Head of caudate nucleus (tissue), 42 donors: ENCODE measurements around the gene DCAF6.

Experiments used
- DNase-seq, 42 donors: peaks; one replicate each; pipeline versions ENCODE4 v3.0.0 to v3.0.0-alpha.2; 2020 to 2021; ENCODE audit warnings: mixed read lengths in 7 of 42
- intact Hi-C: fragments of 100-400 bp; cut with DNase I; formaldehyde crosslinking; loops from one replicate; pipeline ENCODE4 v1.15.0; 2022

Gene DCAF6

DNA sequence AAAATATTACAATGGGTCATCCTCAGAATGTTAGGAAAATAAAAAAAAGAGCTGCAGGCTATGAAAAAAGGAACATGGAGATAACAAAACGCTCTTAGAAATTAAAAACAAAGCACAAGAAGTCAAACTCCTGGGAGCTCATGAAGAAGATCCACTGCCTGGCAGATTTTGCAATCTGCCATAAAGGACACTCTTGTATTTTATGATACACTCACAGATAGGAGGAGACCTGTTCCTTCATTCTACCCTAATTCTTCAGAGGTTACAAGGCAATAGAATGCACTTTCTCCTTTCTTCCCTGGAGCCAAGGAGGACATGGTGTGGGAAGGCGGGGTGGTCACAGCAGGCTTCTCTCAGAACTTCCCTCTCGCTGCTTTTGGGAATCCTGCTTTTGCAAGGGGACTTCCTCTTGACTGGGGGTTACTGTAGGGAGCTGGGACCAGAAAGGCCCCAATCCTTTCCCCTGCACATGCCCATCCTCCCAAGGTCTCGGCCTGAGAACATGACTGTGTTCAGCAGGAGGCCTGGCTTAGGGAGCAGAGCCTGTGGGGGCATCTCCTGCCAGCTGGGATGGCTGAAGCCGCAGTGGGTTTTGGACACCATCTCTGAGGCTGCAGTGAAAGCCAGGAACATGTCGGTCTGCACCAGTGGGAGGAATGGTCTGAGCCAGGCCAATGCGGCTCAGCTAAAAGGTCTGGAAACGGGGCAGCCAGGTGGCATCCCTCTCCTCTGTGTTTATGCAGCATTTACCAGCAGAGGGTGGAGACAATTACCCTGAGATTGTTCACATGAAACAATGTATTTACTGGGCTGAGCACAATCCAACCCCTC, 155.5 kb downstream of the DCAF6 start:
- peak in 2 of 42 donors; percentile 11 to 17 for DNase-seq

DNA sequence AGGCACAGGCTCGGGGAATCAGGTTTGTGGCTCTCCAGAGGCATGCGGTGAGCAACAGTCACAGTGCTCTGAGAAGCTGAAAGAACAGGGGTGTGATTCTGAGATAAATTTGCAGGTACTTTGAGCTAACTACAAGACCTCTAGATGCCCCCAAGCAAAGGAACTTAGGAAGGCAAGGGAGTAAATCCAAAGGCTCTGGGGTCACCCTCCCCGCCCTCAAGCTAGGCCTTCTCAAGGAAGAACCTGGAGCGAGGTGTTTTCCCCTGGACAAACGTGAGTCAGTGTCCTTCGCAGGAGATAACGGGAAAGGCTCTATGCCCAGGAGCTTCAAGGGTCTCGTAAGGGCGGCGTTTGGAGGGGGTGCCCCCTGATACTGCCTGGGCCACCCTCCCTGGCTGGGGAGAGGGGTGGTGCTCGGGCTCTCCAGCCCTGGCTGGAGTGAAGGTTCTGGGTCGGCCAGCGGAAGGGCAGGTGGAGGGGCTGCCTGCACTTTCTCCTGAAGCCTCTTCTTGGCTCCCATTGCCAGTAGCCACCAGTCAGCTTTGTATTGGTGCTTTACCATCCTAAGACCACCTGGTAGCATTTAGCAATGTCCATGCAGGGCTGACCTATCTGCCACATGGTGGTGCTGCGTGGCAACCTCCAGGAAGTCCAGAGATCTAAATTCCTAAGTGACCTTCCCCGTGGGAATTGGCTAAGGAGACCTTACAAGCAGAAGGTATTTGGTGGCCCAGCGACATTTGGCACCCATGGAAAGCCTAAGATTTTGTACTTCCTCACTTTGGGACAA, 156.3 kb downstream of the DCAF6 start:
- peak in 1 of 42 donors; percentile 8 for DNase-seq
- intact Hi-C loops = no loop called here

More for the DNA sequence above, 155.5 kb downstream of the DCAF6 start:
- intact Hi-C loops = no loop called here

DNA sequence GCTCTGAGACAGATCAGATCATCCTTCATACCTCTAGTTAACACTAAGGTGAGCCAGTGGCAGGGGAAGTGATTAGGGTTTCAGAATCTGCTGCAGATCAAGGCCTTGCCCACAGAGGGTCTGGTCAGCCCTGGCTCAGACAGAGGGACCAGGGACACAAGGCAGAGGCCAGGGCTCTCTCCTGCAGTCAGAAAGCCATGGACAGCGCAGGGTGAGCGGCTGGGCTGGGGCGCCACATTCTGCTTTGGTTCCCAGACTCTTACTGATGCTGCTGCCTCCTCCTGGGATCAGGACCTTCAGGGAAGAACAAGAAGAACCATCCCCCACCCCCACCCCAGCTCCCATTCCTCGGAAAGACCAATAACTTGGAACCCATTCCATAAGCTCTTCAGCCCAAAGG, 157.1 kb downstream of the DCAF6 start:
- intact Hi-C loops = no loop called here

DNA sequence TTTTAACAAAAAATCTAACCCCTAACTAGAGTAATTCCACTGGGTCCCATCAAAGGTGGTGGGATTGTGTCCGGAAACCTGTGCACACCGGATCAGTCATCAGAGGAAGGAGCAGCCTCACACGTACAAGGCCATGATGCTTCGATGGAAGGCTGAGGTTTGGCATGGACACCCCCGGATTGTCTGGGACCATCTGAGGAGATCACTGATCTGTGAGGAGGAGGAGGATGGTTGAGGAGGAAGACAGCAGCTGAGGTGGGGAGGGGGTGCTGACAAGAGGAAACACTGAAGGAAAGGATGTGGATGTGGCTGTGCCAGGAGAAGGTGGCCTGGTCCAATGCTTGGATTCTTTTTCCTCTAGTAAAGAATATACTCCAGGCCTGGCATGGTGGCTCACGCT, 159.0 kb downstream of the DCAF6 start:
- no peak for DNase-seq
- intact Hi-C loops = no loop called here

More for the DNA sequence above, 157.1 kb downstream of the DCAF6 start:
- DNase-seq = no peak

DNA sequence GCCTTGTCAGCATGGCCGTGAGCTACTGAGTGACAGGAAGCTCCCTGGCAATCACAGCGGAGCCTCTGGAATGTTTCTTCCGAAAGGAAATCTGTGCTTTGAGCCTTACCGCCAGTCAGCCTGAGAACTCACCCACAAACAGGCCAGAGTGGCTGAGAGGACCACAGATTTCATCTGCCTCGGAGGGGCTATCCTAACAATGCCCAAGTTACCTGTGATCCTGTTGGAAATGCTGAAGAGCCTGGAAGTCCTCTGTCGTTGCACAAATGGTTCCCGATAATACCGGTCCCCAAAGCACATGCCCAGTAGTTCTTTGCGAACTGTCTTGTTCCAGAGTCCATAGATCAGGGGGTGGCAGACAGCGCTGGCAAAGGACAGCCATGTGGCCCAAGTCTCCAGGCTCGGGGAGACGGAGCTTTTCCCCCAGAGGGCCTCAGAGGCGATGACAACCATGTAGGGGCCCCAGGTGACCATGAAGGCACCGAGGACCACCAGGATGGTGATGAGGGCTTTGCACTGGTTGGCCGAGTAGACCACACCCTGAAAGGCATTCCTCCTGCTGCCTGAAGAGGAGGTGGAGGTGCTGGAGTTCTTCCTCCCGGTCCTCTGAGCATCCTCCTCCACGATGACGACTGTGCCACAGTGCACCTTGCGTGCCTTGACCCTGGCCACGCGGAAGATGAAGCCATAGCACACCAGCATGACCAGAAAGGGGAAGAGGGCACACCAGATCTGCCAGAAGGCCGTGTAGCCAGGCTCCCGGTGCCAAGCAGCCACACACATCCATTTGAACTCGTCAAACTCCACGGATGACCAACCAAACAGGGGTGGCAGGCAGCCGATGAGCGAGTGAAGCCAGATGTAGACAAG, 160.0 kb downstream of the DCAF6 start:
- intact Hi-C loops = no loop called here
- DNase-seq = no peak

DNA sequence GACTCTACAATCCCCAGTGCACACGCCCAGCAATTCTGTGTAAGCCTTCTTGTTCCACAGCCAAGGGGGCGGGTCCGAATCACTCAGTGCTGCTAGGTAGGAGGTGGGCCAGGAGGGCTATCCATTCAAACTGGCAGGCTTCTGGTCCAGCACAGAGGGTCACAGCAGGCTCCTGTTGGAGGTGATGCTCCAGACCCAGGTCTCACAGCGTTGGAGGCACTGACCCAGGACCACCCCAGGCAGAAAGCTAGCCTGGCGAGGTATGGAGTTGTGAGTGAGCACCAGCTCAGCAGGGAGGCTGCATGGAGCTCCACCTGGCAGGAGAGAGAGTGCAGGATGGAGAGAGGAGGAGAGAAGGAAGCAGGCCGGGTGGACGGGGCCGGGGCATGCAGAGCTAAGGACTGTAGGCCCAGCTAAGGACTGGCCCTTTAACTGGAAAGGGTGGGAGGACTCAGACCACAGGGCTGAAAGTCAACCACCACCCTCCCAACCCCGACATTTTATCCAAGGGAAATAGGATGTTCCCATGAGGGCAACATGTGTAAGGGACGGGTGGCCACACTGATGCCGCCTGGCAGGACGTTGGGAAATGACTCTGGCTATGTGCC, 161.5 kb downstream of the DCAF6 start:
- peak in 1 of 42 donors; percentile 27 for DNase-seq
- intact Hi-C loops = no loop called here

DNA sequence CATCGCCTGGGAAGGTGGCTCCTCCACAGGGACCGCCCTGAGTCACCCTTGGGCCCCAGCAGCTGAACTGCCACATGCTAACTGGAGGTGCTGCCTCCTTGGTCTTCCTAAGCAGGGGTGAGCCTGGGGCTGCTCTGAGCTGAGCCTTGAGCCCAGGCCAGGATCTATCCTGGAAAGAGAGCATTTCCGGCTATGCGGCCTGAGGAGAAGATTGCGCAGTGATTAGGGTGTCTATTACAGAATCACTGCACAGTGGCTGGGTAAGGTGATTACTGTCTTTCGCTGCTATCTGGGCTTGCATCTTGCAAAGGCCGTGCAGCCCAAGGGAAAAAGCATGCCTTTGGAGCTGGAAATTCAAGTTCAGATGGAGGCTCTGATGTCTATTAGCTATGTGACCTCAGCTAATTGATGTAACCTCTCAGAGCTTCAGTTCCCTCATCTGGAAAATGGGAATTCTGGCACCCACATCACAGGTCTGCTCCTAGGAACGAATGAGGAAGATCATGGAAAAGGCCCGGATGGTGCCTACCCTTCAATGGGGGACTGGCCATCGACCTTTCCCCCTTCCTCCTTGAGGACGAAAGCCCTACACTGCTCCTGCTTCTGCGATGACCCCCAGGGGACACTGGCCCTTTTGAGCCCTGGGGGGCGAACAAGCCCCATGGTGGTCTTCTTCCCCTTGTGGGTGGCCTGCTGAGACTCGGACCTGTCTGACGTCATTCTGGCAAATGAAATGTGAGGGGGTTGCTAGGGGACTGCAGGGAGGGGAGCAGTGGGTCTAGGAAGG, 162.2 kb downstream of the DCAF6 start:
- intact Hi-C loops = no loop called here
- DNase-seq = no peak

DNA sequence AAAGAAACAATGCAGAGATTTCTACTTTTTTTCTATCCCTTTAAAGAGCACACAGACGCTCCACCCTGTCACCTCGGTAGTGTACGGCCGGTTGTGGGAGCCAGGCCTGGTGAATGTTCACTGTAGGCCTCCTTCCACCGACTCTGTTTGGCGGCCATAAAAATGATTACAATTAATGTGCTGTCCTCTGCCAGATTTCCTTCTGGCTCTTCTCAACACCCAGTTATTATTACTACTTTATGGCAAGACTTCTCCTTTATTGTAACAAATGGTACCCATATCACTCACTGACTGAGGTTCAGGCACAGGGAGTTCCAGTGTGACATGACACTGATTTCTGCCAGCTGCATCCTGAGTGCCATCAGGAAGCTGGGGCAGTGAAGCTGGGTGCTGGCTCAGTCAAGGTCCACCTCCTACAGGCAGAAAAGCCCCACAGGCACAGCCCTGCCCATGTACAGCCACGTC, 162.9 kb downstream of the DCAF6 start:
- intact Hi-C loops = no loop called here
- DNase-seq = peak in 1 of 42 donors; percentile 15

DNA sequence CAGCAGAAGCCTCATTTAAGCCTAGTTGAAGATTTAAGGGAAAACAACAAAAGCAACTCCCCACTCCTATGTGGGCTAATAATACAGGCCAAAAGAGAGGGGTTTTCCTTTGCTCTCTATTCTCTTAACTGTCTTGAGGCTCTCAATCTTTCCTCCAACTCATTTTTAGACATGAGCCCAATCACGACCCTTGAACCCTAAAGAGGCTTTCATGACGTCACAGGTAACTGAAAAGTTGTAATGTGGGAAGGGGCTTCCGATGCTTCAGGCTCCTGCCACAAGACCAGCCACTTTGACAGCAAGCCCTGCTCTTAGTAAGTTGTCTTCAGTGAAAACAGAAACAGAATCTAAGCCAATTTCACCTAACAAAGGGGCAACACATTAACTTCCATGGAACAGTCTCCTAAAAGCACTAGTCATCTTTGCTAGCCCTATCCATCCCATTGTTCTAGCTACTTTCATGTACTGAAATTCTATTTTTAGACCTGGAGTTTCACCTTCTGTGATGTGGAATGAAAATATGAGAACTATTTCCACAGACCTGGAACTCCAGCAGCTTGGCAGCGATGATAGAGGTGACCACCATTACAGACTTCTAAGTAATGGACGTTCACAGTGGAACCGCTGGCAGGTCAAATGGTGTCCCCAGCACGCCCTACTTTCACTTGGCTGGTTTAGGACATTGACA, 164.0 kb downstream of the DCAF6 start:
- intact Hi-C loops = no loop called here
- DNase-seq = no peak

DNA sequence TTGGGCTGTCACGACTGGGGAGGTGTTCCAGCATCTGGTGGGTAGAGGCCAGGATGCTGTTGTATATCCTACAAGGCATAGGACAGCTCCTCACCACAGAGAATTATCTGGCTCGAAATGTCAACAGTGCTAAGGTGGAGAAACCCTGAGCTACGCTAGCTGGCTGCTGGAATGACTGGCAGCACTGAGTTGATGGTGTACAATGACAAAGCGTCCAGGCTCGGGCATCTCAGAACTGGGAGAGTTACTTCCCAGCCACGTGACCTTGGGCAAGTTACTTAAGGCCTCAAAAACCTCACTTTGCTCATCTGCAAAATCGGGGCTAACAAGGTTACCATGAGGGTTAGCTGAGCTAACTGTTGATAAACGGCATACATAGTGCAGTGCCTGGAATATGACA, 164.9 kb downstream of the DCAF6 start:
- no peak for DNase-seq
- intact Hi-C loops = no loop called here

DNA sequence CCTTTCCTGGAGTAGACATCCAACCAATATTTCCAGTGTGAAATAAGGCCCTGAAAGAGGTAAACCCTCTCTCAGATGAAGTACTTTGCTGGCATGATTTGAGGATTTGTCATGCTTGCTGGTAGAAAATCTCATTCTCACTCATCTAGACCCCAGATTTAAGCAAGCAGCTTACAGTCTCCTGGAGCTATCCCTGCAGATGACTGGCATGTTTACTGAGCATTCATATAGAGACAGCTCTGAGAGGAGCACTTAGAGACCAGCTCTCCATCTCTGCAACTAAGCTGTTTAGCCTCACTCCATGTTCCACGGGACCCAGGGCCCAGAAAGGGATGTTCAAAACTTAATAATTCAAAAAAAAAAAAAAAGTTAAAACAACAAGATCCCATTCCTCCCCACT, 166.0 kb downstream of the DCAF6 start:
- DNase-seq = no peak
- intact Hi-C loops = no loop called here

DNA sequence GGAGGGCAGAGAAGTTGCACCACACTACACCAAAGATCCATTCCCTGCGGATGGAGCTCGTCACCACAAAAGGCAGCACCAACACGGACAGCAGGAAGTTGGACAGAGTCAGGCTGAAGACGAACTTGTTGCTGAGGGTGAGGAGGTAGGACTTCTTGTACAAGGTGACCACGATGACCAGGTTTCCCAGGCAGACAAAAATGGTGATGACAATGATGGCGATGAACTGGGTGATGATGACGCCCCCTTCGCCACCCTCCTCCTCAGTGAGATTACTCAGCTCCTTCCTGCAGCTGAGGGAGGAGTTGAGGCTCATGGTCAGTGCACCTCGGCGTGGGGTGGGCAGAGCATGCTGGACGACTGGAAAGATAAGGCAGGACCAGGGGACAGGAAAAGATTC, 168.1 kb downstream of the DCAF6 start:
- intact Hi-C loops = no loop called here
- DNase-seq = no peak

DNA sequence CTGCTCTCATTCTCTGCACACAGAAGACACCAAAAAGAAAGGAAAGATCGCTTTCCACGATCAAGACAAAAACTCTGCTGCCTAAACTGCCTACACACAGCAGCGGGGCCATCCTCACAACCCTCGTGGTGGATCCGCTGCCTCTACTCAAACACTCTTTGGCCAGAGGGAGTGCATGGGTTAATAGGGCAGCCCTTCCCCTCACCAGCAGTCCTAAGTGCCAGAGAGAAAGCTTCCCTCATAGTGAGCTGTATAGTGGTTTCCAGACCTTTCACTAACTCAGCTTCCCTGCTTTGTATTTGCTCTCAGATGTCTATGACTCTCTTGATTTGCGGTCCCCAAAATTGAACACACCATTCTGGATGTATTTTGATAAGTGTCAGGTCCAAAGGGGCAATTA, 169.4 kb downstream of the DCAF6 start:
- intact Hi-C loops = no loop called here
- DNase-seq = no peak

DNA sequence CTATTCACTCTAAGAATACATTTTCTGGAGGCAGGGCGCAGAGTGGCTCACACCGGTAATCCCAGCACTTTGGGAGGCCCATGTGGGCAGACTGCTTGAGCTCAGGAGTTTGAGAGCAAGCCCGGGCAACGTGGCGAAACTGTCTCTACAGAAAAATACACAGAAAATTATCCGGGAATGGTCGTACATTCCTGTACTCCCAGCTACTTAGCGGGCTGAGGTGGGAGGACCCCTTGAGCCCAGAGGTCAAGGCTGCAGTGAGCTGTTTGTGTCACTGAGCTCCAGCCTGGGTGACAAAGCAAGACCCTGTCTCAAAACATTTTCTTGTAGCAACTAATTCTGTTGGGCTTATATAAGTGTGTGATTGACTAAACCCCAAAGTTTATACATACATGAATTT, 169.8 kb downstream of the DCAF6 start:
- intact Hi-C loops = no loop called here
- no peak for DNase-seq

DNA sequence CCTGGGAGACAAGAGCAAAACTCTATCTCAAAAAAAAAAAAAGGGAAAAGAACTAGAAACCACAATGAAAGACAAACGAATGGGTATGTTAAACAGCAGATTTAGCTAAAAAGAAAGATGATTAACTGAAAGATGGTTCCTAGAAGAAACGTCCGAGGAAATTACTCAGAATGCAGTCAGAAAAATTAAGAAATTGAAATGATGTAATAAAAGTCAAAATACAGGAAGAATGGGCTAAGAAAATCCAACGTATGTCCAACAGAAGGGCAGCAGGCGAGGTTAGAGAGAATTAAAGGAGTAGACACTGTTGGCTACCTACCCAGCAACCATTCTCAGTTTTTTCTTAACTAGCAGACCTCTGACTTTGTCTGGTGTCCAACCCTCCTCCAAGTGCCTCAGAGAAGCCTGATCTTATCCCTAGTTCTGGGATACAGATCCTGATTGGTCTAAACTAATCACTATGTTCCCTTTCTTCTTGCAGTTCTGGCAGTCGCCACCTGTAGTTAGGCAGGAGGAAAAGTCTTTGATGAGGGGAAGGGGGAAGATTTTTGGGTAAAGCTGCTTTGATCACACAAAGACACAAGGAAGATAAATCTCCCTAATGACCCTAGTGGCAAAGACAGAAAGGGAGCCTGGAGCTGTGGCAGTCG, 174.5 kb downstream of the DCAF6 start:
- intact Hi-C loops = no loop called here
- no peak for DNase-seq

DNA sequence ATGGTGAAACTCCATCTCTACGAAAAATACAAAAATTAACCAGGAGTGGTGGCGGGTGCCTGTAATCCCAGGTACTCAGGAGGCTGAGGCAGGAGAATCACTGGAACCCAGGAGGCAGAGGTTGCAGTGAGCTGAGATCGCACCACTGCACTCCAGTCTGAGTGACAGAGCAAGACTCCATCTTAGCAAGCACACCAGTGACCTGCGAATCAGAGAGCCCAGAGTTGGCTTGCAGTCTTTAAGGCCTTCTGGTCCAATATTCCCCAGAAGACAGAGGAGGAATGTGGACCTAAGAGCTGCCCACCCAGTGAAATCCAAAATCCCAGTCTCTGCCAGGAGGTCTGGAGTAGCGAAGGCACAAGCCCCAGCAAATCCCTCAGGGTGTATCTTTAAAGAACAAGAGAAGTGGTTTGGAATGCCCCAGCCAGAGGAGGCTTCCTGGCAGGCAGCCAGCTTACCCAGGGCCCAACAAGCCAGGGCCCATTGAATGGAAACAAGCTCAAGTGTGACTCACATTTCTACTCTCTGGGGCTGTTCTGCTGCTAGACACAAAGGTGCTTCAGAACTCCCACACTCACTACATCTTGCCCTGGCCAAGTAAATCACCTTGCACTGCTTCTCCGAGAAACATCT, 176.3 kb downstream of the DCAF6 start:
- DNase-seq = peak in 11 of 42 donors; percentile 14 to 71 (median 37)
- intact Hi-C loops = no loop called here

DNA sequence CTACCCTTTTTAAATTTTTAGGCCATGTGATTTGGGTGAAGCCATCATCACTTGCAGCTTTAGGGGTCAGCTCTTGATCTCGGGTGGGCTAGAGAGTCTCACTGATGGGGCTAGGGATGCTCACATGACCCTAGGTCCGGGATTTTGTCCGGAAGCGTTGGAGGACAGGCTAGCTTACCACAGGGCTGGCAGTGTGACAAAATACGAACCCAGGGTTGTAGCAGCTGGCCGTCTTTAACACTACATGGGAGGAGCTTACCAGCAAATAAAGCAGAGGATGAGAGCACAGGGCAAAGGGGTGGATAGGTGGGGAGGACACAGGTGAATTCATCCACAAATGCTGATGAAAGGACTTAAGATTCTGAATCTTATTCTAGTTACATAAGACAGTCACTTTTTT, 178.4 kb downstream of the DCAF6 start:
- intact Hi-C loops = no loop called here
- DNase-seq = no peak
